Activated T-cell treated with anti-CD3 and anti-CD28 coated beads for 4 hours (primary cell): ENCODE data around the gene HELZ2.
"Not testable (repeated sequence)": the region's sequence is repeated elsewhere in the genome, so short reads cannot be mapped to it uniquely, and the experiment has no call there.

ENCODE experiments used
- DNase-seq: peaks from one replicate; pipeline ENCODE4 v3.0.0-alpha.2; 2020

The HELZ2 gene, protein sequence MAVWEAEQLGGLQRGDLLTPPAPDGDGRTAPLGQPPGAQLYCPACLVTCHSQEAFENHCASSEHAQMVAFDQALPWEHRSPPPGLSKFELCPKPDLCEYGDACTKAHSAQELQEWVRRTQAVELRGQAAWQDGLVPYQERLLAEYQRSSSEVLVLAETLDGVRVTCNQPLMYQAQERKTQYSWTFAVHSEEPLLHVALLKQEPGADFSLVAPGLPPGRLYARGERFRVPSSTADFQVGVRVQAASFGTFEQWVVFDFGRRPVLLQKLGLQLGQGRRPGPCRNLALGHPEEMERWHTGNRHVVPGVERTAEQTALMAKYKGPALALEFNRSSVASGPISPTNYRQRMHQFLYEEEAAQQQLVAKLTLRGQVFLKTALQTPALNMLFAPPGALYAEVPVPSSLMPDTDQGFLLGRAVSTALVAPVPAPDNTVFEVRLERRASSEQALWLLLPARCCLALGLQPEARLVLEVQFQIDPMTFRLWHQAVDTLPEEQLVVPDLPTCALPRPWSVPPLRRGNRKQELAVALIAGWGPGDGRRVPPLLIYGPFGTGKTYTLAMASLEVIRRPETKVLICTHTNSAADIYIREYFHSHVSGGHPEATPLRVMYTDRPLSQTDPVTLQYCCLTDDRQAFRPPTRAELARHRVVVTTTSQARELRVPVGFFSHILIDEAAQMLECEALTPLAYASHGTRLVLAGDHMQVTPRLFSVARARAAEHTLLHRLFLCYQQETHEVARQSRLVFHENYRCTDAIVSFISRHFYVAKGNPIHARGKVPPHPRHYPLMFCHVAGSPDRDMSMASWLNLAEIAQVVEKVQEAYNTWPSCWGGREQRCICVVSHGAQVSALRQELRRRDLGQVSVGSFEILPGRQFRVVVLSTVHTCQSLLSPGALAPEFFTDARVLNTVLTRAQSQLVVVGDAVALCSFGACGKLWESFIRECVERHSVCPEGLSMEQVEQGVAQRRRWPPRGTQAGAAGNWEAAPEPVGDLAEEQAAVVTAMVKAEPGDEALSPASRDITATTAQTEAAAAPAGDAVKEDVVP (N-terminal part only)

DNA sequence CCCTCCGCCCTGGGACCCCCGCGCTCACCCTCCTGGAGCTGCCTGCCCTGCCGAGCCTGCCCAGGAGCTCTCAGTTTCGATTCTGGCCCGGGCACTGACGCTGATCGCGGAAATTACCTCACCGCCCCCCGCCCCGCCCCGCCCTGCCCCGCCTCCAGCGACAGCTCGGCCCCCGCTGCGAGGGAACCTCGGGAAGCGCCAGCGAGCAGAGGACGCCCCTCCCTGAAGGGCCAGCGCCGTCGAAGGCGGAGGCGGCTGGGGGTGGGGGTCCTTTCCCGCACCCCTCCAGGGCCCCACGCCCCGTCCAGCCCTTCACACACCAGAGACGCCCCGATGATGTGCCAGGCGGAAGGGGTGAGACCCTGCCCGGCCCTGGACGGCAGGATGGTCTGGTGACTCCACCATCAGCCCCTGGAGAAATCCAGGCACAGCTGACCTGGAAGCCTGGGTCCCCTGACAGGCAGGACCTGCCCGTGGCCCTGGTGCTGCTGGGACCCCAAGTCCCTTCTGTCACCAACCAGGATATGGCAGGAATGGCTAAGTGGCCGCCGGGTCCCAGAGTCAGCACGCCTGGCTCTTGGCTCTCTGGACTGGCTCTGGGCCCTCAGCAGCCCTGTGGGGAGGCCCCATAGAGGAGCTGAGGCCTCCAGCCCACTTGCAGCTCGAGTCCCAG, at the start of gene HELZ2:
HELZ2 (minus strand) TSS at position 84 of the 673 bp plus-strand sequence. CDS start 1,854 bp downstream, outside the sequence.
- peak; percentile 63 for DNase-seq

DNA sequence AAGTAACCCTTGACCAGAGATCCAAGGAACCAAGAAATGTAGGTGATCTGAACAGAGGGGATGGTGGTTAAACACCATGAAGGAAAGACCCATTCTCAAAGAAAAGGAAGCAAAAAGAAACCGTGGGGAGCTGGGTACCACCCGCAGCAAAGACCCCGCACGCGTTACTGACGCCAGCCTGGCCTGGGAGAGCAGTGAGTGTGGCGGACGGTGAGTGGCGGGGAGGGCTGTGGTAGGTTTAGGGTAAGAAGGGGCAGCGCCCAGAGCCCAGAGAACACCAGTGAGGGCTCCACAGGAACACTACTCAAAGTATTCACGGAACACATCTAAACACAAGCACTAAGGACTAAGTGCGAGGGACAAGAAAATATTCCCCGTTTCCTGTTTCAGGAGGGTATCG, 48.7 kb upstream of the HELZ2 start:
- no peak for DNase-seq

DNA sequence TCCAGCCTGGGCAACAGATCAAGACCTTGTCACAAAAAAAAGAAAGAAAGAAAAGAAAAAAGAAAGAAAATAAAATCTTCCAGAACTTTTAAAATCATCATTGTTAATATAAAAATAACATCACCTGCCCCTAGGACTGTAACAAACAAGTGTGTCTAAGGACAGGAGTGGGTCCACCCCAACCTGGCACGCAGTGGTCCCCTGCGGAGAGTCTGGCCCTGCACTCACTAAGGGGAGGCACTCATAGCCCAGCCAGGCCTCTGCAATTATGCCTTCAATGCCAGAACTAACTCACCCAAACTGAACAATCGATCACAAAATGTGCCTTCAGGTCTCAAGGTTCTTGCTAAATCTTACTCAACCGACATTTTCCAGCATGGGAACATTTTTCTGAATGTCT, 48.1 kb upstream of the HELZ2 start:
- DNase-seq = no peak

DNA sequence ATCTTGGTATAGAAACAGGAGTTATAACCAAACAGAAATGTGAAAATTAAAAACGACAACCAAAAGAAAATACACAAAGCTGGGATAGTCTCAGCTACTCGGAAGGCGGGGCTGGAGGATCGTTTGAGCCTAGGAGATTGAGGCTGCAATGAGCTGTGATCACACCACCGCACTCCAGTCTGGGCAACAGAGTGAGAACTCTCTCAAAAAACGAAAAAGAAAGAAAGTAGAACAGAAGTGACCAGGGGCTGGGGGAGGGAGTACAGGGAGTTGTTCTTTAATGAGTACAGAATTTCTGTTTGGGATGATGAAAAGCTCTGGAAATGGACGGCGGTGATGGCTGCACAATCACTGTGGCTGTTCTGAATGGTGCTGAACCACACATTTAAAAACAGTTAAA, 47.0 kb upstream of the HELZ2 start:
- no peak for DNase-seq

DNA sequence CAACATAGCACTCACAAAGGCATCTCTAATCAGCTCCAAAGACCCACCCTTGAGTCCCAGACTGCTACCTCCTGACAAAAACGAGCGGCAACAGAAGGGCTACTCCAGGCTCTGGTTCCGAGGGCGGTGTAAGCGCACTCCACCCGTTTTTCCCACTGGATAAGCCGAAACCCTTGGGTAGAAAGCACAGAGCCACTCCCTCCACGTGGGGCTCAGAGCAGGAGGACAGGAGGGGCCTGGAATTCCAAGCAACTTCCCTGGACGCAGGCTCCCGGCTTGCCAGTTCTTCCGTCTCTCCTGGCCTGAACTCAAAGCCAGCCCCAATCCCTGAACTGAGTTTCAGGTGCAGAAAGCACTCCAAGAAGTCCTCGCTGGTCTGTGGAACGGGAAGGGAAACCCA, 45.5 kb upstream of the HELZ2 start:
- DNase-seq = no peak

DNA sequence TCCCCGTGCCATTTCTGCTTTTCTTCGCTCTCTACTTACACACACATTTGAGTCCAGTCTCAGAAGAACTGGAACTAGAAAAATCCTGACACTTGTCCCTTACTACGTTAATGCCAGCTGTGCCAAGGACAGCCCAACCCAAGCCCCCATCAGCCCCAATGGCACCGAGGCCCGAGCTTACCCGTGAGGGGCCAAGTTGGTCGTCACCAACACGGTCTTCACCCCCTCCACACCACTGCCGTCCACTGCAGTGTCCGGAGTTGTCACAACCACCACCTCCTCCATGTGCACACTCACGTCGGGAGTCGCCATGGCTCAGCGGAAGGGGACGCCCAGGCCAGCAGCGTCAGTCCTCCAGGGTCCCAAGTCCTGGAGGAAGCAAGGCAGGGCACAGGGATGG, 45.0 kb upstream of the HELZ2 start:
- no peak for DNase-seq

DNA sequence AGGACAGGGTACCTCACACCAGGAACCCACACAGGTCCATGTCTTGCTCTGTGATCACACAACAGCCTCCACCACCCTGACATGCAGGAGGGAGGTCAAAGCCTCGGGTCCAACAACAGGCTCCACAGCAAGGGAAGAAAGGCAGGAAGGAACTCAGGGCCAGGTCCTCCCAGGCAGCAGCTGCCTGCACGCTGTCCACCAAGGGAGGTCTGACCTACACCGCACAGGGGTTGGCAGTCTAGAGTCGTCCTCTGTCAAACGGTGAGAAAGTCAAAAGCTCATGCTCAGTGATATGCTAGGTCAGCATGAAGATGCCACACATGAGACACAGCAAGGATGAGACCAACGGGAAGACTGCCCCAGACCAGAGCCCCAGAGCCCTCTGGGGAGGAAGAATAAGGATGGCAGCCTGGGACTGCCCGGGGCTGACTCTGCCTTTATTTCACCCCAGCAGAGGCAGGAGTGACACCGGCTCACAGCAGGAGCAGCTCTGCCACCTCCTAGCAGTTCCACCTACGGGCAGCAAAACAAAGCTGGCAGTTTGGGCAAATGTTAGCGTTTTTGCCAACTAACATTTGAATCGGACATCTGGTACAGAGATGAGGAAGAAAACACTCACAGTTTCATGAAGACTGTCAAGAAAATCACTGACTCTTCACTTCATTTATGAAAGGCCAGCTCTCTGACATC, 44.4 kb upstream of the HELZ2 start:
- DNase-seq = no peak

DNA sequence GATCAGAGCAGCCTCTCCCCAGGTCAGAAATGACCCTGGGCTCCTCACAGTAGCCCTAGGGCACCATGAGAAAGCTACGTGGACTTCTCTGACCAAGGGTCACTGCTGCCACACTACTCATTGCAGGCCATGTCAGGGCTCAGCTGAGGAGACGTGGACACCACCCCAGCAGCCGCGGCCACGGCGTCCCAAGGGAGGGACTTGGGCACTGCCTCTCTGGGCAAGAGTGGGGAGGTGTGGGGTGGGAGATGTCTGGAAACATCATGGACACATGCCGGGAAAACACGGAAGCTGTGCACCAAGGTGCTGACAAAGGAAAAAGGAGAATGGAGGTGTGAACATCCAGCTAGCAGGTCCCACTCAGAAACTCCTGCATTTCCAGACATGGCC, 43.8 kb upstream of the HELZ2 start:
- DNase-seq = no peak

DNA sequence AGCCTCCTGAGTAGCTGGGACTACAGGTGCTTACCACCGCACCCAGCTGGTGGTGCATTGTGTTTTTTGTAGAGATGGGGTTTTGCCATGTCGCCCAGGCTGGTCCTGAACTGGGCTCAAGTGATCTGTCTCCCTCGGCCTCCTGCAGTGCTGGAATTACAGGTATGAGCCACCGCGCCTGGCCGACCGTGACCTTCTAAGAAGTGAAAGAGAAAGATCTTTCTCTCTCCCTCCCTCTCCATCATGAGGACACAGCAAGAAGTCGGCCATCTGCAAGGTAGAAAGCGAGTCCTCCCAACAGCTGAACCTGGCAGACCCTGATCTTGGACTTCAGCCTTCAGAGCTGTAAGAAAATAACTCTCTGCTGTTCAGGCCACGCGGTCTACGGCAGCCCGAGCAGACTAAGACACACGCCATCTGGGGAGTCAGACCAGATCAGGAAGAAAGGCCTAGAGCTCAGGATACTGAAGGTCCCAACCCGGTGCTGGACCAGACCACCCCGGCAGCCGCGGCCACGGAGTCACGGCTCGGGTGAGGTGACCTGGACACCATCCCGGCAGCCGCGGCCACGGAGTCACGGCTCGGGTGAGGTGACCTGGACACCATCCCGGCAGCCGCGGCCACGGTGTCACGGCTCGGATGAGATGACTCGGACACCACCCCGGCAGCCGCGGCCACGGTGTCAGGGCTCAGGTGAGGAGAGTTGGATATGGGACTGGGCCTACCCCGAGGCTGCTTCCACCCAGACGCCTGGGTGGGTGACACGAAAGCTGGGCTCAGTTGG, 43.2 kb upstream of the HELZ2 start:
- no peak for DNase-seq

DNA sequence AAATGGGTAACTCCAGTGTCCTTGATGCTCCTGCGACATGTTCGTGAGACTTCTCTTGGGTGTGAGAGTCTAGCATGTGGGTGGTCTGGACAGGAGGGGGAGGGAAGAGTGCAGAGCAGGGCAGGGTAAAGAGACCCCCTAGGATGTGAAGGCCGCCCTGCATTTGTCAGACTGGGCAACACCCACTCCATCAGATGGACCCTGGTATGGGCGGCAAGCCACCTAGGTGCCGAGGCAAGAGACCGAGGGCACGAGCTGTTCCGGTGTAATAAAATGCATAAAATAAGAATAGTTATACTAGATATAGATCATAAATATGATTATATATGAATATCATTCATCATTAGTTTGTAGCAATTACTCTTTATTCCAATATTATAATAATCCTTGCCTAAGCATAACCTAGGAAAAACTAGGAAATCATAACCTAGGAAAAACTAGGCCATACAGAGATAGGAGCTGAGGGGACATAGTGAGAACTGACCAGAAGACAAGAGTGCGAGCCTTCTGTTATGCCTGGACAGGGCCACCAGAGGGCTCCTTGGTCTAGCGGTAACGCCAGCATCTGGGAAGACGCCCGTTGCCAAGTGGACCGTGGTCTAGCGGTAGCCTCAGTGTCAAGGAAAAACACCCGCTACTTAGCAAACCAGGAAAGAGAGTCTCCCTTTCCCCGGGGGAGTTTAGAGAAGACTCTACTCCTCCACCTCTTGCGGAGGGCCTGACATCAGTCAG, 40.0 kb upstream of the HELZ2 start:
- DNase-seq = not testable (repeated sequence)

DNA sequence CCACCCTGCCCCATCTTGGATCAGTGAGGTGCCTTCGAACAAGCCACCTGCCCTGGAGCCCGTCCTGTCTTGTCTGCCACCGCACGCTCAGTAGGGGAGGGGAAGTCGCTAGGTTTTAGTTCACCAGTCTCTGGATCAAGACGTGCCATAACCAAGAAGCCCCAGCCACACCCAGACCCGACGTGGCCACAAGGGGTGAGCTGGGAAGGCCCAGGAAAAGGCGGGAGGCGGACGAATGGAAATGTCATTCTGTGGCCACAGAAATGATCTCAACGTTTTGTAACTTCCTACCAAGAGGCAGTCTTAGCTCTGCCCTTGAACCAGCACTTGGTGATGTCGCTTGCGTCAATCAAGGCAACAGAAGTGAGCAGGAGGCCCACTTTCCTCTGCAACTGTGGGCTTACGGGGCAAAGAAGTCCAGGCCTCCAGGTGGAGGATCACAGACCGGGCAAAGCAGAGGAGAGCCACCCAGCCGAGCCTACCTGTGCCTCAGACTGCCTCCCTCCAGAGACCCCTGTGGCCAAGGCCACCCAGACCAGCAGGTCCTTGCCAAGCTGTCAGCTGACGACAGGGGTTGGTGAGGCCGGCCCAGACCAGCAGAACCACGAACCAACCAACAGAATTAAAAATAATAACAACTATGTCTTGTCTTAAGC, 38.4 kb upstream of the HELZ2 start:
- DNase-seq = no peak

DNA sequence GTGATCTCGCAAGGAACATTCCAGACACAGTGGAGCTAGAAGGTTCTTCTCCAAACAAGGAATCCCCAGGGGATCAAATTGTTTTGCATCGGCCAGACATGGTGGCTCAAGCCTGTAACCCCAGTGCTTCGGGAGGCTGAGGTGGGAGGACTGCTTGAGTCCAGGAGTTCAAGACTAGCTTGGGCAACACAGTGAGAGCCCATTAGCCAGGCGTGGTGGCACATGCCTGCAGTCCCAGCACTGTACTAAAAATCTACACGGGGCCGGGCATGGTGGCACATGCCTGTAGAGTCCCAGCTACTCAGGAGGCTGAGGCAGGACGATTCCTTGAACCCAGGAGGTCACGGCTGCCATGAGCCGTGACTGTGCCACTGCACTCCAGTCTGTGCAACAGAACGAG, 37.6 kb upstream of the HELZ2 start:
- no peak for DNase-seq

DNA sequence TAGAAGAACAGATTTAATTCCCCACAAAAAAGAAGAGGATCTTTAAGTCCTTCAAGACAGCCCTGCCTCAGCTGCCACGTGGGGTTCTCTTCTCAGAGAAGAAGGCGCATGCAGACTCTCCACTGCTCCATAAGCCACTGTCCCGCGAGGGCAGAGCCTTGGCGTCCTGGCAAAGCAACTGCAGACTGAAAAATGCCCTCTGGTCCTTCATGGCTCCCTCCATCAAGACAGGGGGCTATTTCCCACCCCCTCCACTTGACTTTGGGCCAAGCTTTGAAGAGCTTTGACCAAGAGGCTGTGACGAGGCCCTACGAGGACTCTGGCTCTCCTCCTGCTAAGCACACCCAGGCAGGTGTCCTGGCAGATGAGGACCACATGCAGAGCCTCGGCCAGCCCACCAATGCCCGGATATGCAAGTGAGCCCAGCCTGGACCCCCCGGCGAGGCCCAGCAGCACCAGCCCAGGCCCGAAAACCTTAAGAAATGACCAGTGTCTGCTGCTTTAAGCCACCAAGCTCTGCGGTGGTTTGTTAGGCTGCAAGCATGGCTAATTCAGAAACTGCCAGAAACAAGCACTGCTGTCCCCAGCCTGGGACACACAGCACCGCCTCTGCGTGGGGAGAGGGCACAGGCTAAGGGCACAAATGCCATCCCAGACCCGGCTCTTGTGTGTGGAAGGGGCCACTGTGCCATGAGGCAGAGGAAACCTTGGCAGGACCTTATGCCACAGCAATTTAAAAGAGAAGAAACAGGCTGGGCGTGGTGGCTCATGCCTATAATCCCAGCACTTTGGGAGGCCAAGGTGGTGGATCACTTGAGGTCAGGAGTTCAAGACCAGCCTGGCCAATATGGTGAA, 36.8 kb upstream of the HELZ2 start:
- no peak for DNase-seq

DNA sequence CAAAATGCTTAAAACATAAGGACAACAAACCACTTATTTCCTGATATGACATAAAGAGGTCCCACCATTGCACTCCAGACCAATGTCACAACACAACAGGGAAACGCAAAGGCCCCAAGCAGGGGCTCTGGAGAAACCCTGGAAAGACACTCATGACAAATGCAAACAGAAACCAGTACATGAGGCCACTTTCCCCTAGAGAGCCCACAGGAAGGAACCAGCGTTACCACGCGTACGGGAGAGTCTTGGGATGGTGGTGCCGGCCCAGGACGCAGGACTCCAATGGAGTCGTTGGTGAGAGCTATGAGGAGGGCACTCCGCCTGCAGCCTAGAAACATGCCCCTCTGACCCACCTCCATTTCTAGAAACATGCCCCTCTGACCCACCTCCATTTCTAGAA, 32.6 kb upstream of the HELZ2 start:
- no peak for DNase-seq

DNA sequence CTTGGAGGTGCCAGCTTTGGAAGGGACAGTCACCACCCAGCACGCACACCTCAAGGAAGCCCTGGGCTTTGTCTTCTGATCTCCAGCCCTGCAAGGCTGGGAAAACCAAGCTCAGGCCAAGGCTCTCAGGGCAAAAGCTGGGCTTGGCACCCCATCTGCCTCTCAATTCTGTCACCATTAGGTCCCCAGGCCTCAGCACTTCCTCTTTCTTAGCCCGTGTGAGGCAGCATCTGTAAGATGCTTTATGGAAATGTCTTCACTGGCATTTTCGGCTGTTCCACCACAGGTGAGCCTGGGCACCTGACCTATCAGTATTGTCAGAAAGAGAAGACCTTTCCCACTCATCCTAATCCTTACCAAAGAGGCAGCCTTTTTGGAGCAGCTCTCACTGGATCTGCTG, 28.3 kb upstream of the HELZ2 start:
- DNase-seq = no peak

DNA sequence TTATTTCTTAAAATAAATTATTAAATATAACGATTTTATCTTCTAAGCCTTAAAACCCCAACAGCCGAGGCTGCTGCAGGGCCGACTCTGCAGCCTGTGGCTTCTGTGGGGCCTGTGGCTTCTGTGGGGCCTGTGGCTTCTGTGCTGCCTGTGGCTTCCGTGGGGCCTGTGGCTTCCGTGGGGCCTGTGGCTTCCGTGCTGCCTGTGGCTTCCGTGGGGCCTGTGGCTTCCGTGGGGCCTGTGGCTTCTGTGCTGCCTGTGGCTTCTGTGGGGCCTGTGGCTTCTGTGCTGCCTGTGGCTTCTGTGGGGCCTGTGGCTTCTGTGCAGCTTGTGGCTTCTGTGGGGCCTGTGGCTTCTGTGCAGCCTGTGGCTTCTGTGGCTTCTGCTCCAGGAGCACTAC, 27.6 kb upstream of the HELZ2 start:
- not testable (repeated sequence) for DNase-seq

DNA sequence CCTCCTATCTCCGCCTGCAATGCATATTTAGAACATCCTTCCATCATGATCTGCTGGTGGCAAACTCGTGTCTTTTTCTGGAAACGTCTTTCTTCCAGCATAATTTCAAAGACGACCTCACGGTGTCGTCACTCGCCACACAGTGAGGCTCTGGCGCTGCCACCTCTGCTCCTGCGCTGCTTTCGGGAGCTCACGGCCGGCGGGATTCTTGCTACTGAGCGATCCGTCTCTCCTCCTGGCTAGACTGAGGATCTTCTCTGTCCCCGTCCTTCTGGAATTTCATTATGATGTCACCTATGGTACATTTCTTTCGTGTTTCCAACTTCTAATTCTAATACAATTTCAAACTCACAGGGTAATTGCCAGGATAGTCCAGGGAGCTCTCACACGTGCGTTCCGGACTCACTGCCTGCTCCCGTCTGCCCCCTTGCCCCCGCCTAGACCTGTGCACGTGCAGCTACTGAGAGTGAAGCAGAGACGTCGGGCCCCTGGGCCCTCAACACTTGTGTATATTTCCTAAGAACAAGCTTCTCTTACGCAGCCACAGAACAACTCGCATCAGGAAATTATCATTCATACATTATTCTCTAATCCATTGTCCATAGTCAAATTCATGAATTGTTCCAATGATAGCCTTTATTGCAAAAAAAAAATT, 25.5 kb upstream of the HELZ2 start:
- no peak for DNase-seq

DNA sequence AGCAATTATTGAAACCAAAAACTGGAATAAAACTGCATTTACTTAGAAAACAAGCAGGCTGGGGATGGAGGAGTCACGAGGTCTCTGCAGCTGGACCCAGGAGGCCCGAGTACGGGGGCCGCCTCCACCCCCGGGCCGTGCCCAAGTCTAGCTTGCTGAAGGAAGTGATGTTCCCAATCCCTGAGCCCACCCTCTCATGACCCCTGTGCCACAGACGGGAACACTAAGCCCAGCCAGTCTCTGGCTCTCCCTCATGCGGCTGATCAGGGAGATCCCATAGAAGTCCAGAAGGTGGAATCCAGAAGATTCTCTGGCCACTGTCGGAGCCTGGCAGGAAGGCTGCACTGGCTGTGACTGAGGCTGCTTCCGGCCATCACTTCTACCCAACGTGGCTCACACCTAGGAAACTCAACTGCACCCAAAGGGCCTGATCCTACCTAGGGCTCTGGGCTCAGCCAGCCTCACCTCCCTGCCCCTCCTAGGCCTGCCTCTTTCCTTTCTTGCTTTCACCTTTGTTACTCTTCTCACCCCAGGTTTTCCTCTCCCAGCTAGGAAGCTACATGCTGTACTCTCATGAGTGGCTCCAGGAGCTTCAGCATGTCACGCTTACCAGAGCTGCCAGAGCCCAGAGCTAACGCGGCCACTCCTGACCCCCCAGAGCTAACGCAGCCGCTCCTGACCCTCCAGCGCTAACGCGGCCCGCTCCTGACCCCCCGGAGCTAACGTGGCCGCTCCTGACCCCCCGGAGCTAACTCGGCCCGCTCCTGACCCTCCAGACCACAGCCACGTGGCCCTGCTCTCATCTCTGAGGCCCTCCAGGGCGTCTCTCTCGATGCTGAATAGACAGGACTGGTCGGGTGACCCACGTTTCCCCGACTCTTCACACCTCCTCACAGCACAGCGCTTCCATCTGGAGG, 24.7 kb upstream of the HELZ2 start:
- DNase-seq = no peak
